Tibial nerve (tissue), 4 donors: ENCODE results near the gene DHRSX. TPM values are rescaled to one million over a fixed set of nuclear protein-coding genes. Genes with fewer than 3 reads are reported as not detected.

Experiments used
- DNase-seq, 2 donors: peaks; one replicate each; pipeline ENCODE4 v3.0.0-alpha.2; 2019; ENCODE audit warnings: low spot score in 2 of 2
- H3K27ac ChIP-seq, 4 donors: fragments of 200-600 bp; sonication (generic) in 3 of 4; one replicate each; pipeline ENCODE4 v1.5.1; 2017 to 2019; ENCODE audit warnings: mild to moderate bottlenecking in 1 of 4
- H3K27me3 ChIP-seq, 2 donors: fragments of 200-600 bp; sonication (generic) in 1 of 2; one replicate each; pipeline versions ENCODE4 v1.5.1 to v1.6.0; 2017 to 2019
- H3K36me3 ChIP-seq, 3 donors: fragments of 200-600 bp; sonication (generic); one replicate each; pipeline ENCODE4 v1.5.1; 2018 to 2019
- H3K4me1 ChIP-seq, 4 donors: fragments of 200-600 bp; sonication (generic) in 3 of 4; one replicate each; pipeline ENCODE4 v1.5.1; 2017 to 2019
- H3K4me3 ChIP-seq, 4 donors: fragments of 200-600 bp; sonication (generic) in 3 of 4; one replicate each; pipeline ENCODE4 v1.5.1; 2017 to 2019; ENCODE audit warnings: mild to moderate bottlenecking in 1 of 4, moderate library complexity in 1 of 4
- H3K9me3 ChIP-seq, 4 donors: fragments of 200-600 bp; sonication (generic) in 3 of 4; one replicate each; pipeline ENCODE4 v1.5.1; 2017 to 2019
- EP300 ChIP-seq, 2 donors: sonication (generic); formaldehyde crosslinking; IDR thresholded peaks; one replicate each; pipeline ENCODE4 v1.6.1; 2017; ENCODE audit warnings: antibody characterized with exemption in 2 of 2, mild to moderate bottlenecking in 1 of 2
- POLR2A ChIP-seq, 2 donors: fragments of 450-650 bp; IDR thresholded peaks; one replicate each; pipeline ENCODE4 v1.6.1; 2017; ENCODE audit warnings: antibody characterized with exemption in 2 of 2, mild to moderate bottlenecking in 2 of 2, moderate library complexity in 2 of 2
- WGBS, 2 donors: methylation state at CpG; one replicate each; pipeline ENCODE4 v1.1.5; 2018; 5-methylcytosine and 5-hydroxymethylcytosine counted together
- total RNA-seq, 4 donors: library from RNA; depleted of rRNA; stranded (reverse); fragments of >200 nt; gene quantifications; one replicate each; pipeline ENCODE4 v1.1.0, GENCODE V29; 2016
- TF ChIP-seq, protein P1 (sequence below), 5 experiments: fragments of 200-600 bp in 3 of 5; fragments of 450-650 bp in 2 of 5; sonication (generic) in 3 of 5; IDR thresholded peaks; one replicate each; pipeline ENCODE4 v1.5.1; 2016 to 2019; ENCODE audit warnings: antibody characterized with exemption in 5 of 5, mild to moderate bottlenecking in 3 of 5, moderate library complexity in 2 of 5

The DHRSX gene
- total RNA-seq, 4 donors from 2014 or later, result 20.3 to 44.3 (median 31.7) TPM

GRCh38 chrX:2504706-2505332 is 4.0 kb upstream of the DHRSX start:
- WGBS, 2 donors, result 54 to 65% methylated on average over 6 to 7 of the region's 7 CpGs
- no peak overlapping the region for H3K4me3 ChIP-seq
- no peaks in the 10 kb centered on the region for H3K9me3 ChIP-seq
- H3K36me3 ChIP-seq, result no peaks in the 10 kb centered on the region
- H3K27me3 ChIP-seq, result peaks cover 0 to 2% of the 10 kb centered on the region in 2 donors
- TF ChIP-seq EP300 (IDR thresholded peaks at IDR 0.05), result no peak
- TF ChIP-seq, protein P1, sequence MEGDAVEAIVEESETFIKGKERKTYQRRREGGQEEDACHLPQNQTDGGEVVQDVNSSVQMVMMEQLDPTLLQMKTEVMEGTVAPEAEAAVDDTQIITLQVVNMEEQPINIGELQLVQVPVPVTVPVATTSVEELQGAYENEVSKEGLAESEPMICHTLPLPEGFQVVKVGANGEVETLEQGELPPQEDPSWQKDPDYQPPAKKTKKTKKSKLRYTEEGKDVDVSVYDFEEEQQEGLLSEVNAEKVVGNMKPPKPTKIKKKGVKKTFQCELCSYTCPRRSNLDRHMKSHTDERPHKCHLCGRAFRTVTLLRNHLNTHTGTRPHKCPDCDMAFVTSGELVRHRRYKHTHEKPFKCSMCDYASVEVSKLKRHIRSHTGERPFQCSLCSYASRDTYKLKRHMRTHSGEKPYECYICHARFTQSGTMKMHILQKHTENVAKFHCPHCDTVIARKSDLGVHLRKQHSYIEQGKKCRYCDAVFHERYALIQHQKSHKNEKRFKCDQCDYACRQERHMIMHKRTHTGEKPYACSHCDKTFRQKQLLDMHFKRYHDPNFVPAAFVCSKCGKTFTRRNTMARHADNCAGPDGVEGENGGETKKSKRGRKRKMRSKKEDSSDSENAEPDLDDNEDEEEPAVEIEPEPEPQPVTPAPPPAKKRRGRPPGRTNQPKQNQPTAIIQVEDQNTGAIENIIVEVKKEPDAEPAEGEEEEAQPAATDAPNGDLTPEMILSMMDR (IDR thresholded peaks at IDR 0.05), result no peak
- no peak for TF ChIP-seq POLR2A (IDR thresholded peaks at IDR 0.05)
- no peak overlapping the region for H3K27ac ChIP-seq
- peaks cover 0 to under 1% (median under 1%) of the 10 kb centered on the region in 4 donors for H3K4me1 ChIP-seq
- no peak for DNase-seq

DNA sequence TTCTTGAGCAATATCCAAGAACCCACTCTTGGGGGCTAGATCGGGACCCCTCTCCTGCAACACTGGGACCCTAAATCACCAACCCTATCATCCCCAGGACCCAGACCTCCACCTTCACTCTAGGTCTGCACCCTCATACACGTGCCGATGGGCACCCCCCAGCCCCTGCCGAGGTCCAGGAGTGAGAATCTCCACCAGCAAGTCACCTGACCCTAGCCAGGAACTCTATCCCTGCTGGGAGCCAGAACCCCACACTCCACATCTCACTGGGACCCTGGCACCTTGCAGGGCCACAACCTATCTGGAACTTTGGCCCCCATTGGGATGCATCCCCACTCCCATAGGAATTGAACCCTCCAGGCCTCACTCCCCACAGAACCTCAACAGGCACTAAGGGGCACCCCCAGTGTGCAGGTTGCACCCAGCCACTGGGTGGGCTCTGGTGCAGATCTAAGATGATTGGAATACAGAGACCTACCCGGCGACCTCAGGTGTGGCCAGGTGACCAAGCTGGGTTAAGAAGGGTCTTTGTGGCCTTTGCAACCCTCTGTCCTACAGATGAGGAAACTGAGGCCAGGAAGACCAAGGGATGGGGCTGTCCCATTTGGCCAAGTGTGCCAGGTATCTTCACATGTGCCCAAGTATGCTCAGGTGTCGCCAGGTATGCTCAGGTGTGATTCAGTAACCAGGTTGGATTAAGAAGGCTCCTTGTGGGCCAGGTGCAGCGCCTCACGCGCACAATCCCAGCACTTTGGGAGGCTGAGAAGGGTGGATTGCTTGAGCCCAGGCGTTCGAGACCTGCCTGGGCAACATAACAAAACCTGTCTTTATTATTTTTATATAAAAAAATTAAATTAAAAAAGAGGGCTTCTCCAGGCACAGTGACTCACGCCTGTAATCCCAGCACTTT is 3.1 kb upstream of the DHRSX start:
- no peaks in the 10 kb centered on the region for H3K9me3 ChIP-seq
- H3K4me3 ChIP-seq, result no peak overlapping the region
- WGBS, 2 donors, result 89 to 92% methylated on average over 13 of the region's 13 CpGs
- peaks cover 0 to 10% (median 10%) of the 10 kb centered on the region in 4 donors for H3K4me1 ChIP-seq
- peaks cover 0 to 2% of the 10 kb centered on the region in 2 donors for H3K27me3 ChIP-seq
- DNase-seq, result no peak
- TF ChIP-seq, protein P1 (IDR thresholded peaks at IDR 0.05), result no peak
- TF ChIP-seq EP300 (IDR thresholded peaks at IDR 0.05), result no peak
- no peaks in the 10 kb centered on the region for H3K36me3 ChIP-seq
- H3K27ac ChIP-seq, result no peak overlapping the region

DNA sequence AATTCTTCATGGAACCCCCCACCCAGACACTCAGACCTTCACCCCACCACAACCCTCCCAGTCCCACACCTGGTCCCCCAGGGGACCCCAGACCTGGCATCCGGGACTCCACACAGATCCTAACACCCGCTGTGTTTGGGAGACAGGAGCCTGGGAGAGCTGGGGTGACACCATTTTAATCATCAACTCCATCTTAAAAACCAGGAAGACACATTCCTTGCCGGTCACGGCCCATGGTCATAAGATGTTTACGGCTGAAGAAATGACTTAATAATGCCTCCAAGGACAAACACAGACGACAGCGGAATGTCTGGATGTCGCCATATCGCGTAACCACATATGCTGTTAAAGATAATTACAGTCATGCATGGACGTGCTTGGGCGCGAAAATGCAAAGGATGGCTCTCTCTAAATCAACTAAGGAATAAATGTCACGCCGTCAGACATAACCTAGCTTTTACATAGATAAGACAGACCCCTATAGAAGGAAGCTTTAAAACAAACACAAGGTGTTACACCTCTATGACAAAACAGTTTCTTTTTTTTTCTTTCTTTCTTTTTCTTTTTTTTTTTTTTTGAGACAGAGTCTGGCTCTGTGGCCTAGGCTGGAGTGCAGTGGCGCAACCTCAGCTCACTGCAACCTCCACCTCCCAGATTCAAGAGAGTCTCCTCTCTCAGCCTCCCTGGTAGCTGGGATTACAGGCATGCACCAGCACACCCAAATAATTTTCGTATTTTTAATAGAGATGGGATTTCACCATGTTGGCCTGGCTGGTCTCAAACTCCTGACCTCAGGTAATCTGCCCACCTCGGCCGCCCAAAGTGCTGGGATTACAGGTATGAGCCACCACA is 2.1 kb upstream of the DHRSX start:
- Histone ChIP-seq H3K4me3 (no peak overlapping the region), H3K36me3 (no peaks in the 10 kb centered on the region), H3K27ac (peak overlapping the region in 2 of 4 donors; percentile 17 to 88), H3K27me3 (peaks cover 0 to 2% of the 10 kb centered on the region in 2 donors), H3K4me1 (peaks cover 0 to 20% (median 15%) of the 10 kb centered on the region in 4 donors), H3K9me3 (no peaks in the 10 kb centered on the region)
- TF ChIP-seq, protein P1 (IDR thresholded peaks at IDR 0.05), result no peak
- TF ChIP-seq EP300 (IDR thresholded peaks at IDR 0.05), result no peak
- no peak for TF ChIP-seq POLR2A (IDR thresholded peaks at IDR 0.05)
- 51 to 58% methylated on average over 19 of the region's 19 CpGs for WGBS, 2 donors
- no peak for DNase-seq

DNA sequence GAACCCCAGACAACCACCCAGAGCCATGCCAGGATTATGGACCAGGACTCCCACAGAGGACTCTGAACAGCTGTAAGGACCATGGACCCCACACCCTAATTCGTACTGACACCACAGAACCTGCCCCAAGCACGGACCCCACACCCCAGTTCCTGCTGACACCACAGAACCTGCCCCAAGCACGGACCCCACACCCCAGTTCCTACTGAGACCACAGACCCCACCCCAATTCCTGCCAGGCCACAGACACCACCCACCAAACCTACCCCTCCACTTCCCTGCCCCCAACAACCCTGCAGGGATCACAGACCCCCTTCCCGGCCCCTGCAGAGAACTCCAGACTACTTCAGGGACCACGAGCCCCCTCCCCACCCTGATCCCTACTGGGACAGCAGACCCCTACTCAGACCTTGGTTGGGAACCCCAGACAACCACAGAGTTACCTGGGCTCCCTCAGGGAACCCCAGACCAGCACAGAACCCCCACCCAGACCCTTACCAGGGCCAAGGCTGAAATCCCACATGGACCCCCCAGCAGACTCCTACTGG is 1.4 kb upstream of the DHRSX start:
- H3K4me3 ChIP-seq, result no peak overlapping the region
- TF ChIP-seq, protein P1 (IDR thresholded peaks at IDR 0.05), result no peak
- no peak for TF ChIP-seq EP300 (IDR thresholded peaks at IDR 0.05)
- no peak for TF ChIP-seq POLR2A (IDR thresholded peaks at IDR 0.05)
- H3K27me3 ChIP-seq, result peaks cover 0 to 2% of the 10 kb centered on the region in 2 donors
- 88 to 89% methylated on average over 3 to 5 of the region's 5 CpGs for WGBS, 2 donors
- H3K27ac ChIP-seq, result peak overlapping the region in 2 of 4 donors; percentile 17 to 88
- H3K4me1 ChIP-seq, result peaks cover 0 to 27% (median 22%) of the 10 kb centered on the region in 4 donors
- no peaks in the 10 kb centered on the region for H3K9me3 ChIP-seq
- DNase-seq, result no peak
- H3K36me3 ChIP-seq, result no peaks in the 10 kb centered on the region
